MV-4-11 (cell line): ENCODE data around the gene RBM44.
"Not testable (repeated sequence)": the region's sequence is repeated elsewhere in the genome, so short reads cannot be mapped to it uniquely, and the experiment has no call there.

Experiments used
- DNase-seq: peaks from one replicate; lab custom pipeline; 2025; lab: John Stamatoyannopoulos, UW

The RBM44 gene

GRCh38 chr2:237798236-237799059 is at the start of gene RBM44:
Gene RBM44, plus strand, starts transcription at chr2:237798779. Its CDS starts 14,831 bp downstream, at chr2:237813610.
- DNase-seq: no peak

- no peak for DNase-seq
Observed at GRCh38 chr2:237749002-237749401, 49.6 kb upstream of the RBM44 start.

GRCh38 chr2:237749961-237750360 is 48.6 kb upstream of the RBM44 start:
- DNase-seq: no peak

- DNase-seq: not testable (repeated sequence)
Observed at GRCh38 chr2:237750441-237750840, 48.1 kb upstream of the RBM44 start.

GRCh38 chr2:237752761-237753165 is 45.8 kb upstream of the RBM44 start:
- DNase-seq: no peak

GRCh38 chr2:237754182-237754581 is 44.4 kb upstream of the RBM44 start:
- DNase-seq: no peak

- no peak for DNase-seq
Observed at GRCh38 chr2:237754626-237755248, 43.8 kb upstream of the RBM44 start.

GRCh38 chr2:237757616-237758015 is 41.0 kb upstream of the RBM44 start:
- DNase-seq: no peak

GRCh38 chr2:237758185-237758584 is 40.4 kb upstream of the RBM44 start:
- DNase-seq: peak; percentile 83

GRCh38 chr2:237759176-237759575 is 39.4 kb upstream of the RBM44 start:
- DNase-seq: no peak

- no peak for DNase-seq
Observed at GRCh38 chr2:237760506-237761502, 37.8 kb upstream of the RBM44 start.

GRCh38 chr2:237762291-237763182 is 36.0 kb upstream of the RBM44 start:
- DNase-seq: not testable (repeated sequence)

- no peak for DNase-seq
Observed at GRCh38 chr2:237763812-237764211, 34.8 kb upstream of the RBM44 start.

- DNase-seq: not testable (repeated sequence)
Observed at GRCh38 chr2:237765122-237765521, 33.5 kb upstream of the RBM44 start.

GRCh38 chr2:237765875-237766274 is 32.7 kb upstream of the RBM44 start:
- DNase-seq: no peak

- no peak for DNase-seq
Observed at GRCh38 chr2:237766340-237766739, 32.2 kb upstream of the RBM44 start.

GRCh38 chr2:237772513-237772912 is 26.1 kb upstream of the RBM44 start:
- DNase-seq: no peak

GRCh38 chr2:237773826-237774225 is 24.8 kb upstream of the RBM44 start:
- no peak for DNase-seq

- peak; percentile 28 for DNase-seq
Observed at GRCh38 chr2:237774811-237775553, 23.6 kb upstream of the RBM44 start.

- DNase-seq: no peak
Observed at GRCh38 chr2:237779521-237779920, 19.1 kb upstream of the RBM44 start.
